ENCODE data around the gene LTBP1.

LTBP1 gene

GRCh38 chr2:33443274-33443829, 496.6 kb downstream of the LTBP1 start:
- no peak for DNase-seq

GRCh38 chr2:33444967-33445366, 498.2 kb downstream of the LTBP1 start:
- no peak for DNase-seq

GRCh38 chr2:33448220-33448899, 501.6 kb downstream of the LTBP1 start:
- no peak for DNase-seq

Data from kidney glomerular epithelial cell (primary cell).